DMS153 (cell line): ENCODE data around the gene ACCSL.

Experiments used
- DNase-seq: peaks from one replicate; lab custom pipeline; 2025; lab: John Stamatoyannopoulos, UW

ACCSL gene

DNA sequence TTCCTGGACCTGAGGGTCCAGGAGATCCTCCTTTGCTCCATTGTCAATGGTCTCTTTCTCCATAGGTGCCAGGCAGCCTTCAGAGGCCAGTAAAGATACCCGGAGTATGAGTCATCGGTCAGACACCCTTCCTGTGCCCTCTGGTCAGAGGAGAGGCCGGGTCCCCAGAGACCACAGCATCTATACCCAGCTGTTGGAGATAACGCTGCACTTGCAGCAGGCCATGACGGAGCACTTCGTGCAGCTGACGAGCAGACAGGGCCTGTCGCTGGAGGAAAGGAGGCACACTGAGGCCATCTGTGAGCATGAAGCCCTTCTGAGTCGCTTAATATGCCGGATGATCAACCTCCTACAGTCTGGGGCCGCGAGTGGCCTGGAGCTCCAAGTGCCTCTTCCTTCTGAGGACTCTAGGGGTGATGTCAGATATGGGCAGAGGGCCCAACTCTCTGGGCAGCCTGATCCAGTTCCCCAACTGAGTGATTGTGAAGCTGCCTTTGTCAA, at the start of gene ACCSL:
Gene ACCSL (plus strand): TSS at position 51 of the 501 bp plus-strand sequence. CDS start 56 bp downstream, at position 107.
- DNase-seq: no peak

DNA sequence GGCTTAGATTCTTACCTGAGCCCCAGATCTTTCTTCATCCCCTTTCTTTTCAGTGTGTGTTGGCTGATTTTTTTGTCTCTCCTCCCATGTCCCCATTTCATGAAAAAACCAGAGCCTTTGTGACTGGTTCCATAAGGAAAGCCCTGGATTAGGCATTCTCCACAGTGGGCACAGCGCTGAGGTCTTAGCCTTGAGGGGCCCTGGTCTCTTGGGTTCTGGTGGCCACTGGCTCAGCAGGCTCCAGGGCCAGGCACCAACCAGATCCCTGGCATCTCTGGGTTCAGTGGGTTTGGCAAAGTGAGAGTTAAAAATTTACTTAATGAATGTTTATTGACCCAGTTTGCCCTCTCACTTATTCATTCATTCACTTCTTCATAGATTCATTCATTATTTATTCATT, 49.5 kb upstream of the ACCSL start:
- no peak for DNase-seq

DNA sequence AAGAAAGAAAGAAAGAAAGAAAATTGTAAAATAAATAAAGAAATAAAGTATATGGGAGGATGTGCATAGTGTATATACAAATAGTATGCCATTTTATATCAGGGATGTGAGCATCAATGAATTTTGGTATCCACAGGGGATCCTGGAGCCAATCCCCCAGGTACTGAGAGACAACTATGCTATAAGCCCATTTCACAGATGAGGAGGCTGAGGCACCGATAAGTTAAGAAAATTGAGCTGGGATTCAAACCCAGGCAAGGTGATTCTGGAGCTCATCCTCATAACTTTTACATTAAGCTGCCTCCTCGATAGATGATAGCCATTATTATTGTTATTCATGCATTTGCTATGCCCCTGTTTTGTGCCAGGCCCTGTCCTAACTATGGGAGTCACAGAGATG, 47.0 kb upstream of the ACCSL start:
- no peak for DNase-seq

DNA sequence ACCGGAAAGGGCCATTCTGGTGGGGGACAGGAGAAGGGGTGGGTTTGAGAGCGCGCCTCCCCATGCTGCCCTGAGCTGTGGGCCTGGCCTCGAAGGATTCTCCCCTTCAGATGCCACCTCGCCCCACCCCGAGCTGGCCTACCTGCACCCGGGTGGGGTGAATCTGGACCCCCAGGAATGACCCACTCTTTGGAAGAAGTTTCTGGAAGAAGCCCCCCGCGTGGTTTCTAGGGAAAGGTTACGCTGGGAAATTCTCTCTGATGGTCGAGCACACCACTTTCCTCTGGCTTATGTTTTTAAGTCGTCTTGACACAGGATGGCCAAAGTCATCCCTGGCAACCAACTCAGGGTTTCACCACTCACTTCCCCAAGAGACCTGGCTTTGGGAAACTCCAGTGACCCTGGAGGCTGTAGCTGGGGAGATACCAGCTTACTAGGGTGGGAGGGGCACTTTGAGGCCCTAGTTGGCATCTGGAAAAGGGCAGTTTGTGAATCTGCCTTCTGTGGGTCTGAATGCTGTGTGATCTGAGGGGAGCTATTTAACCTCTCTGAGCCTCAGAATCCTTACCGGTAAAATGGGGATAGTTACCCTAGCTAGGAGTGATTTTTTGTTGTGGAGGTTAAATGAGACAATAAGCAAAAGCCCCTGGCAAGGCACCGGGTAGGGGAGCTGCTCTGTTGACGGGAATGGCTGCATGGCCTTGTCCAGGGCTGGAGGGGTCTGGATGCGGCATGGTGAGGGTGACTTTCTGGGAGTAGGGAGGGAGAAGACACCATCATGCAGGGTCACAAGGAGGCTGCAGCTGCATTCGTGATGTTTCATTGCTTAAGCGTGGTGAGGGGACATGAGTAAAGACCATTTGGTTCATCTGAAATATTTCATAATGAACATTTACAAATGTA, 45.3 kb upstream of the ACCSL start:
- no peak for DNase-seq

DNA sequence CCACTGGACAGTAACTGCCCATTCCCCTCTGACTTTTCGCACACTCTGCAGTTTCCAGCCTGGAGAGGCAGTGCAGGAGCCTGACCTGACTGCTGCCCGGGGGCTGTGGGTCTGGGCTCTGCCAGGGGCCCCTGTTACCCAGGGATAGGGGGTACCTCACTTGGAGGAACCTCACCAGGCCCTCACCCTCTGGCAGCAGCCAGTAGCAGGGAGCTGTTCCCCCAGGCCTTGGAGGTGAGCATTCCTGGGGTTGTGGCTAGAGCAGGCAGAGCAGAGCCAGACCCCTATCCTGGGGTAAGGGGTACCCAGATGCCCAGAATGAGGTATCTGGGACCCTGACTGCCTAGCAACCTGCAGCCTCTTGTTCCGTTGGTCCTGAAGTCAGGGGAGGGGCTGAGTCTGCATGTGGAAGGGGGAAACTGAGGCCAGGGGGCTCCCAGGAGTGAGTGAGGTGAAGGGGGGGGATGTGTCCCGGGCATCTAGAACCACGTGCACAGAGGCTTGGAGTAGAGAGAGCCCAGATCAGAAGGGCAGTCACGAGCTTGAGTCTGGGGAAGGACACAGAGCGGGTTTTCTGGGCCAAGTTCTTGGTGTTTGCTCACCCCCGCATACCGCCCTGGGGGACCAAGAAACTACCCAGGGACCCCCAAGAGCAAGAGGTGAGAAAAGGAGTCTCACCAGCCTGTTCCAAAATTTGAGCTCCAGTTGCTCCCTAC, 43.9 kb upstream of the ACCSL start:
- no peak for DNase-seq

DNA sequence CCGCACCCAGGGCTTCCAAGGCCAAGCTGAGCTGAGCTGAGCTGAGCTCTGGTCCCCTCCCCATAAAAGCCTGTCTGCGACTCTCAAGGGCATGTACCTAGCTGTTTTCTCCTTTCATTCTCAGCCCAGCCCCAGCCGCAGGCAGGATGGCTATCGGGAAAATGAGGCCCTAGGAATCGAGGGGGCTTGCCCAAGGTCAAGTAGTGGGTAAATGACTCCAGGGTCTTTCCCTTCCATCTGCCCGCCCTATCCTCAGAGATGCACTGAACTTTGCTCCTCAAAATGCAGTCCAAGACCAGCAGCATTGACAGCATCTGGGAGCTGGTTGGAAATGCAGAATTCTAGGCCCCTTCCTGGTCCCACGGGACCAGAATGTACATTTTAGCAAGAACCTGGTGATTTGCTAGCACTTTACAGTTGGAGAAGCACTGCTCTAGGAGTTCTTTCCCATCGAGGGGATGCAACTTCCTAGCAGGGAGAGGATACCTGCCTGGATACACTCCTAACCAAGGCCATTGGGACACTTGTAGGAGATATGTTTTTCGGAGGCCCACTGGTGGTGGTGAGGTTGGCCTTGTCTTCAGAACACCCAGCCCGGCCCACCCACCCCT, 43.2 kb upstream of the ACCSL start:
- no peak for DNase-seq

DNA sequence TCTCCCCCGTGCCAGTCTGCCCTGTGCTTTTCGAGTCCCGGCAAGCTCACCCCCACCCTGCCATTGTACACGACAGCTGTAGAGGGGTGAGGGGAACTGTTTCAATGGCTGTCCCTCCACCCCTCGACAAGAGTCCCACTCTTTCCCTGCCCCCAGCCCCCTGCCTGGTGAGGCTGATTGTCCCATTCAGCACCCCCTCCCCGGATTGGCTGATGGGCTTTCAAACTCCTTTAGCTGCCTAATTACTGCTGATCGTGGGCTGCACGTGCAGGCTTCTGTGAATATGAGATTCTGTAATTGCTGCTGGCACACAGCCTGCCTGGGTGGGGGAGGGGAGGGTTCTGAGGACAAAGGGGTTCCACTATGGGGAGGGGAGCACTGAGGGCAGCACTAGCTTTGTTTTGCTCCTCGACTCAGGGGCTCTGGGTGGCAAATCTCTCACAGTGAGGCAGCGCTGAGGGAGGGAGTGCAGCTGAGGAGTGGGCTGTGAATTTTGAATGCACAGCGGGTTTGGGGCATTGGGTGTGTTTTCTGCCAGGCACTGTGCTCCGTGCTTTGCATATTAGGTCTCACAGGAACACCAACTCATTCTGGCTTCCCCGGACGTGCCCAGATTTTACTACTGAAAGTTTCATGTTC, 42.6 kb upstream of the ACCSL start:
- no peak for DNase-seq

DNA sequence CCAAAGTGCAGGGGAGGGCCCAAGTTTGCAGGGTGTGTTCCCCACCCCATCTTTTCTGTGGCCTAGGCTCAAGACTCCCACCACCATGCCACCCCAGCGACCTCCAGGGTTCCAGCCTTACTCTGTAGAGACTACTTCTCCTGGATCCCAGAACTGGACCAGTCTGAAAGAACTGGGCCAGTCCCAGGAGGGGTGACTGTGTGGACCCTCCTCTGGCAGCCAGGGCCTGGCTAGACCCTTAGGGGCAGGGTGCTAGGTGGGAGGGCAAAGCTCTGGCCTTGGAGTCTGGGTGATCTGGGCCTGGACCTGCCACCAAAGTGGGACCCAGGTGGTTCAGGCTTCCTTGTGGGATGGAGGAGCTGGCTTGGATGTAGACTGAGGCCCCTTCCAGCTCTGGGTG, 41.8 kb upstream of the ACCSL start:
- no peak for DNase-seq

DNA sequence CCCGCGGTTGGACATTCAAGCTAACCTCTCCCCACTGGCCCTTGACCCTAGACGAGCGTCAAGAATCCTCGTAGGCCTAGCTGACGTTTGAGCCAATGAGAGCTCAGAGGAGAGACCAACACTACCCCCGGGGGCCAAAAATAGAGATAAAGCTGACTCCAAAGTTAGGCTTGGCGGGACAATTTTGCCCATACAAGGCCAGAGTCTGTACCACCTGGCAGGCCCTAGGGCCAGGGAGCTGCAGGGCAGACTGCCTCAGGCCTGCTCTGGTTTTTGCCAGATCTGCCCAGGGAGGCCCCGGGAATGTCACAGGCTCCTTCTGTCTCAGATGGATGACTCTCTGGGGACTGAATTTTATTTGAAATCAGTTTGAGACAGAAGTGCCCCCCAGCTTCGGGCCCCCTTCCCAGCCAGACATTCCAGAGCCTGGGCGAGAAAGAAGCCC, 40.8 kb upstream of the ACCSL start:
- no peak for DNase-seq

DNA sequence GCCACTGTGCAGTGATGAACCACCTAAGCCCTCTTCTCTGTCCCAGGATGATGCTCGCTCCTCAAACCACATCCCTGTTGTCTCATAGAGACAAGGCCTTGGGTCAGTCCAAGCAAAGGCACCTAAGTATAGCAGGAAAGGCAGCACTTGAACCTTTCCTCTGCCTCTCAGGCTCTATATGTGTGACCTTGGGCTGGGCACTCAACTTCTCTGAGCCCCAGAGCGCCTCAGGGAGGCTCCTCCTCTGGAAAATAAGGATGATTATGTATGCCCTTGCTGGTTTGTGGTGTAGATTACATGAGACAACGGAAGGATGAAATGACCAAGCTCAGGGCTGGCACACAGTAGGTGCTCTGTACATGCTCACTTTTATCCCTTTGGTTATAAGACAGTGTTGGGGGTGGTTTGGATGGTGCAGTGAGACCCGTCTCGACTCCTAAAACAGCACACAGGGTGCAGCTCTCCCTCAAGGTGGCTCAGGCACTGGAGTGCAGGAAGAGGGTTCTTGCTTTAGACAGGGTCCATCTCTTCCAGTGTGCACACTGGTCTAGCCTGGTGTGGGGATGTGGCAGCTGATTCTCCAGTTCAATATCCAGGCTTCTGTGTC, 40.2 kb upstream of the ACCSL start:
- DNase-seq: no peak

DNA sequence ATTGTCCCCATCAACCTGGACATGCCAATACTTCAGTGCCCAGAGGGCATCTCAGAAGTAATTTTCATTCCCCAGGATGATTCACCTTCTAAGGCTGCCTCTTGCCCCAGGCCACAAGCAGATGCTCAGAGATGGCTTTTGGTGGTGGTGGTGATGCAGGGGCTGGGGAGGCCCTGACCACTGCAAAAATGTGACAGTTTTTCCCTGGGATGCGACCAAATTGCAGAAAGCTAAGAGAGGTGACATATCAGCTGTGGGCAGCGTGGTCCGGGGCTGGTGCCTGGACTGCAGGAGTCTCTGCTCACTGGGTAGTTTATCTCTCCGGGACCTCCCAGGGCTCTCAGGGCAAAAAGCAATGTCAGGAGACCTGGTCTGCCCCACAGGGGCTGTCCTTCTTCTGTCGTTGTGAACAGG, 39.7 kb upstream of the ACCSL start:
- DNase-seq: no peak

DNA sequence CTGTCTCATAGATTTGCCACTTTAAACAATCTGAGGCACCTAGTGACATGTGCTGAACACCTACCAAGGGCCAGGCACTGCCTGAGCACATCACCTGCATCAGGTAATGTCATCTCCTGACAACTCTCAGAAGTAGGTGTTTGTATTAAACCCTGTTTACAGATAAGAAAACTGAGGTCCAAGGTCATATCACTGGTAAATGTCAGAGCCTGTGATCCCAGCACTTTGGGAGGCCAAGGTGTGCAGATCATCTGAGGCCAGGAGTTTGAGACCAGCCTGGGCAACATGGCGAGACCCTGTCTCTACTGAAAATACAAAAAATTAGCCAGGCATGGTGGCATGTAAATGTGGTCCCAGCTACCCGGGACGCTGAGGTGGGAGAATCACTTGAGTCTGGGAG, 39.1 kb upstream of the ACCSL start:
- DNase-seq: no peak

DNA sequence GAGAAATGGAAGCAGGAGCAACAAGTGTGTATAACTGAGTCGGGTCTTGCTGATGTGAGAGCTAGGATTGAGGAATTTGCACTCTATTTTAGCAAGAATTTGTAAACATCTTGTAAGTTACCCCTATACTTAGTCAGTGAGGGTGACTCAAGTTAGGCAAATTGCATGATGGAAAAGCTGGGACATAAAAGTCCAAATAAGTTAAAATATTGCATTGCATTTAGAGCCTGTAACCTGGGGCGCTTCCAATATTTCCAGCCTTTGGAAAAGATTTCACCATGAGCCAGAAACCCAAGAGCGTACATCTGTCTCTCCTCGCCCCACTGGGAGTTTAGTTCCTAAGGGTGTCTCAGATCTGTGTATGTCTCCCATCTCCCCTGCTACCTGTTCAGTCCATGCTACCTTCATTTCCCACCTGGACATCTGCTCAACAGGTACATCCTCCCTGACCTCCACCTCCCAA, 37.0 kb upstream of the ACCSL start:
- no peak for DNase-seq

DNA sequence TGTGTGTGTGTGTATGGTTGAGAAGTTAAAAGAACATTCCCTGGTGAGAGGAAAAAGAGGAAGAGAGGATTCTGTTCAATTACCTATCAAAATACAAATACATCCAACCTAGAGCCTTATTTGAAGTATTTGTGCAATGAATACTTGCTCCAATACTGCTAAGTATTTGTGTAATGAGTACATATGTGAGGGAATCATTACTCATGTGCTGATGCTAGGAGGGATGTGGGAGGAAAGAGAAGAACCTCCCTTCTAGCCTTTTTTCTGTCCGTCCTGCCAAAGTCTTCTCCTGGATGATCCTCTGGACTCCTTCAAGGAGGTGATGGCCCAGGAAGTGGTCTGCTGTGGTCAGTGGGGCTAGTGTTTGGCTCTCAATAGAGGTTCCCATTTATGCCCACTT, 36.0 kb upstream of the ACCSL start:
- DNase-seq: no peak

DNA sequence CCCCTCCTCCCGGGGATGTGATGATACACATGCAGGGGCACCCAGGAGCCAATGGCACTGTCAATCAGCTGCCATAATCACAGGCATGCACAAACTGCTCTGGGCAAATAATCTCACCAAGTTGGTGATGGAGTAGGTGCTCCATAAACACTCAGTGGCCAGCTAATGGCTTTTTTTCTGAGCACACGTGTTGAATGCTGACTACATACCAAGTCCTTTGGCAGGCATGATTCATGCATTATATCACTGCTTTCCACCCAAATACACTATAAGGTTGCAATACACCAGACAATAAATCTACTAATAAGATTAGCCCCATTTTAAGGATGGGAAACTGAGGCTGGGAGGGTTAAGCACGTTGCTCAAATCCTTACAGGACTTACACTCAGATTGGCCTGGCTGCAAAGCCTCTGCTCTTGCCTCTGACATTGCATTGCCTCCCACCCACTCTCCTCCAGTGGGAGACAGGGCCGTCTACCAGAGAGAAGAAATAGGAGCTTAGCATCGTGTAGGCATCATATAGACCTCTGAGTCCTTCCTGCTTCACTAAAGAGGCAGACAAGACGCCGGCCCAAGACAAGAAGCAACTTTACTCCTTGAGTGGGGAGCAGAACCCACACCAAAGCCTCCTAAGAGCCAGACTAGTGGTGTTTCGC, 32.7 kb upstream of the ACCSL start:
- DNase-seq: no peak

DNA sequence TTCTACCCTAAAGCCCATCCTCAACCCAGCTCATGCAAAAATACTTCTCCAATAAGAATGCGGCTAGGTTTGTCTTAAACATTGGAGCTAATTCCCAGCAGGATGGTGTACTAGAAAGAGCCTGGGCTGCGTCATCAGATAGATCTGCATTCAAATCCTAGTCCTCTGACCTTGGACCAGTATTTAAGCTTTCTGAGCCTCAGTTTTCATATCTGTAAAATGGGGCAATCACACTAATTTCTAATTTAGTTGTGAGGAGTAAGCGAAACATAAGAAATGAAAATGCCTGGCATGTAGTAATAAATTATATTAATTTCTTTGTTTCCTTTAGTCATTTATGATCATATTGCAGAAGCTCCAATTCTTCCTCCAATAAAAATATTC, 32.2 kb upstream of the ACCSL start:
- no peak for DNase-seq

DNA sequence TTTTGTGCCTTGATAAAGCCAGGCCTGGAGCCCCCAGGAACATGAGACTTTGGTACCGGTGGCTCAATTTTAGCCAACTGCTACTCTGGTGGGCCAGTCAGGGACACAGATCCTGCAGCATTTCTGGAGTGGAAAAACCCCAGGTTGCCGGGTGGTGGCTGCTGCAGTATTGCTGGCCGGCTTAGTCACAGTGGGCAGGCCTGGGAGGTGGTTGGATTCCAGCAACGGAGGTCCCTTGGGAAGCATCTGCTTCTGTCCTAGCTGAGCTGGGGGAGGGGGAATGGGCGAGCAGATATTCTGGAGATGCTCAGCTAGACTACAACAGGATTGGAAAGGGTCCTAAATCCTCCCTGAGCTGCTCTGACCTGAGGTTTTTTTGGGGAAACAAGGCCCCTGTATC, 31.6 kb upstream of the ACCSL start:
- DNase-seq: no peak

DNA sequence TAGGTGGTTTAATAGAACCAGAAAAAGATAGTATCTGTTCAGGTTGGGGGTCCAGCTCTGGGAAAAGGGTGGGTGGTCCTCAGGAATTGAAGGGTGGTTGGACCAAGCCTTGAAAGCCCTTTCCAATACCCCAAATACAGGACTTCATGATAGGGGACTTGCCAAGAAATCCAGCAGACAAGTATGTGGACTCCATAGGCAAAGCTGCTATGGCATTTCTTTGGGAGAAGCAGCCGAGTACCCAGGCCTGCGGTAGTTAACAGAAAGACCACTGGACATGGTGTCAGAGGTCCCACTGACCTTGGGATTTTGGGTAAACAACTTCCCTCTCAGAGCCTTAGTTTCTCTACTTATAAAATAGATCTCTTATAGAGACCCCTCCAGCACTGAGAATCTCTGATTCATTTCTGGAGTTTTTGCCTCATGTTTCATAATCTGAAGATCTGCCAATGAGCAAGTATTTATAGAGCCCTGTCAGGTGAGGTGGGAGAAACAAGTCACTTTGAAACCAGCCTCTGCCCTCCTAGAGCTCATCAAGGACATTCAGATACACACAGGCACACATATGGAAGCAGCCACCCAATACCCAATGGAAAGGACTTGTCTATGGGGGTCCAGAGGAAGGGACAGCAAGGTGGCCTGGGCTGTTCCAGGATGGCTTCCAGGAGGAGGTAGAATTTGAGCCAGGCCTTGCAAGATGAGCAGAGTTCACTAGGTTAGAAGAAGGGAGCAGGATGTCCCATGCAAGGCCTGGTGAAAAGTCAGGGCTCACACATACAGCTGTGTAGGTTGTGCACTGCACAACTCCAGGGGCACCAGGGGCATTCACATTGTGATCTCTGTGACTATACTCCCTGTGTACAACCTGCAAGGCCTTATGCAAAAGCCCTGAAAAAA, 31.0 kb upstream of the ACCSL start:
- DNase-seq: no peak

DNA sequence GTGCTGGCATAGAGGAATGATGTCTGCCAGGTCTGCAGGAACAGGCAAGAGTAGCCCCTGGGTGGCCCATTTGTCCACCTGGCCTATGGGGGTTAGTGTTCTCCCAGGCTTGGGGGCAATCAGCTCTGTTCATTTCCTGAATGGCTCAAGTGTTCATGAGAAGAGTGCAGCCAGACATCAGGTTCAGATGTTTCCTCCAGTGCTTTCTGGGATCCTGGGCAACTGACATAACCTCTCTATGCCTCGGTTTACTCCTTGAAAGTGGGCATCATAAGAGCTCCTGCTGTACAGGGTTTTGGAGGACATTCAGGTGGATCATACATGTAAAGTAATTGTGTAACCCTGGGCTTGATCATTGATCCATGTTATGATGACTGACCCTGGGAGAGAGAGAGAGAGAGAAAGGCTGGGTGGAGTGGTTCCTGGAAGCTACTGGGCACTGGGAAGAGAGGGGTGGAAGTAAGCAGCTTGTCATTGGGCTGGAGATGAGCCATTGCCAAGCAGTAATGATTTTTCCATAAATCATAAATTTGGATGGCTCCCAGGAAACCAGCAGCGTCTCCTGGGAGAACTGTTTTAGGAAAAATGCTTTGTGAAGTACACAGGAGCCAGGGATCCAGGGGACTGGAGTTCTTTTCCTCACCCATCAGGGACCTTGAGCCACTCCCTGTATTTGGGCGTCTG, 30.2 kb upstream of the ACCSL start:
- no peak for DNase-seq

DNA sequence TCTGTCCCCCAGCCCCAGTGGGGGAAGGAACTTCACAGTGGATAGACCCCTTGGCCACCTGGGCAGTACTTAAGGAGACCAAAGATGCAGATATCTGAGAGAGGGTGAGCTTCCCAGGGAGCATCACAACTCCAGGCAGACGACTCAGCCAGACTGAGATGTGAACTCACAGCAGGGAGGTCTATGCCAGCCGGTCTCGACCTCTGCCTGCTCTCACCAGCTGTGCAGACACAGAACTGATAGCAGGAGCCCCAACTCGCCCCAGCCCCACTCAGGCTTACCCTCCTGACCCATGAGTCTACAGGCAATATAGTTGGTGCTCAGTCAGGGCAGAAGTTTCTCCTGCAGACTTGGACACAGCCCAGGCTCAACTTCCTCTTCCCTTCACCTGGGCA, 29.7 kb upstream of the ACCSL start:
- DNase-seq: no peak
